ENCODE measurements around the gene DMWD. TPM values are rescaled to one million over a fixed set of nuclear protein-coding genes. Genes with fewer than 3 reads are reported as not detected.
A peak's percentile ranks its signal among the peaks of the same experiment; 100 is the strongest.

DMWD gene
- total RNA-seq, 2 donors from 2014 or later: 19.7 to 20.4 TPM

DNA sequence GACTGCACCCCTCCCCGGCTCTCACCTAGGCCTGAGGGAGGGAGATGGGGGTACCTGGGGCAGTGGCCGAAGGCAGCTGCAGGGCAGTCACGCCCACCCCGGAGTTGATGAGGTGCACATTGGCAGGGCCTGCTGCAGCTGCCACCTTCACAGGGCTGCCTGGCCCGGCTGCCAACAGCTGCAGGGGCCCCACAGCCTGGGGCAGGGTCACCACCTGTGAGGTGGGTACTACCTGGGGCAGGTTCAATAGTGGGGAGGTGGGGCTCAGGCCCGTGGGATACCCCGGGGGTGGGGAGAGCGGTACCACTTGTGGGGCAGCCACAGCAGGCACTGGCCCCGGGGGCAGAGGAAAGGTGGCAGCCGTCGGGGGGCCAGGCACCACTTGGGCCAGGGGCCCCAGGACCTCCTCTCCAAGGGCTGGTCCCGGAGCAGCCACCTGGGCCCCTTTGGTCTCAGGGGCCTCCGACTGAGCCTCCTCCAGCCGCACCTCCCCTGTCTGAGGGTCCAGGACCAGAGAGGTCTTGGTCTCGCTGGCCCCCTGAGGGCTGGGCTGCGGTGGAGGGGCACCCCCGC lies 26.3 kb downstream of the DMWD start:
- peak overlapping the region; percentile 93 to 98 (median 98) for H3K27ac ChIP-seq
- intact Hi-C loops (cut with DNase I): no loop called here
- ATAC-seq (no peak), DNase-seq (peak; percentile 69 to 86 (median 80))
- no peaks in the 10 kb centered on the region for H3K9me3 ChIP-seq
- H3K4me1 ChIP-seq: peaks cover 52% of the 10 kb centered on the region
- H3K4me3 ChIP-seq: peak overlapping the region in 1 of 2 donors; percentile 80
- no peaks in the 10 kb centered on the region for H3K27me3 ChIP-seq
- 18 to 33% methylated on average over 3 to 16 of the region's 17 CpGs for WGBS, 2 donors
- peak in 1 of 3 donors; percentile 57 for TF ChIP-seq POLR2A (IDR thresholded peaks at IDR 0.05)
- TF ChIP-seq, protein P1, sequence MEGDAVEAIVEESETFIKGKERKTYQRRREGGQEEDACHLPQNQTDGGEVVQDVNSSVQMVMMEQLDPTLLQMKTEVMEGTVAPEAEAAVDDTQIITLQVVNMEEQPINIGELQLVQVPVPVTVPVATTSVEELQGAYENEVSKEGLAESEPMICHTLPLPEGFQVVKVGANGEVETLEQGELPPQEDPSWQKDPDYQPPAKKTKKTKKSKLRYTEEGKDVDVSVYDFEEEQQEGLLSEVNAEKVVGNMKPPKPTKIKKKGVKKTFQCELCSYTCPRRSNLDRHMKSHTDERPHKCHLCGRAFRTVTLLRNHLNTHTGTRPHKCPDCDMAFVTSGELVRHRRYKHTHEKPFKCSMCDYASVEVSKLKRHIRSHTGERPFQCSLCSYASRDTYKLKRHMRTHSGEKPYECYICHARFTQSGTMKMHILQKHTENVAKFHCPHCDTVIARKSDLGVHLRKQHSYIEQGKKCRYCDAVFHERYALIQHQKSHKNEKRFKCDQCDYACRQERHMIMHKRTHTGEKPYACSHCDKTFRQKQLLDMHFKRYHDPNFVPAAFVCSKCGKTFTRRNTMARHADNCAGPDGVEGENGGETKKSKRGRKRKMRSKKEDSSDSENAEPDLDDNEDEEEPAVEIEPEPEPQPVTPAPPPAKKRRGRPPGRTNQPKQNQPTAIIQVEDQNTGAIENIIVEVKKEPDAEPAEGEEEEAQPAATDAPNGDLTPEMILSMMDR (IDR thresholded peaks at IDR 0.05): no peak
- H3K36me3 ChIP-seq (replicated peaks in 1 of 2; ENCODE audit: insufficient read depth in 1 of 2, low read depth in 2 of 2): no peaks in the 10 kb centered on the region

DNA sequence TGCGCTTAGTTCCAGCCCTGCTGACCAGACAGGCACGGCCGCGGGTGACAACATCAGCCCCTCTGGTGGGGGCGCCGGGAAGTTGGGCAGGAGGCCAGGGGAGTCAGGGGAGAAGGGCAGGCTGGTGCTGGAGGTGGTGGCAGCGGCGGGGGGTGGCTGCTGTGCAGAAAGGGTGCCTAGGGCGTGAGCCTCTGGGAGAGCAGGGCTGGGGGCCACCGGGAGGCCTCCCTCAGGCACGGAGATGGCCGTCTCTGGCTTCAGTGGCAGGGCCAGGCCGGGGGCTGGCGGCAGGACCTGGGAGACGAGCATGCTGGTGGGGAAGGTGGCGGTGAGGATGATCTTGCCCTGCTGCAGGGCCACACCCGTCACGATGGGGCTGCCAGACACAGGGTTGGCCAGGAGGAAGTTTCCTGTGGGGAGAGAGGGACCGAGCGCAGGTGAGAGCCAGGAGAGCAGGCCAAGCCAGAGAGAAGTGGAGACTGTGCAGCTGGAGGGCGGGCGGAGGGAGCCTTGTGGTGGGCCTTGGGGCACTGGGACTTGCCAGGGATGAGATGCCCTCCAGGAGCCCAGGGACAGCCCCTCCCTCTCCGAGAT lies 26.8 kb downstream of the DMWD start:
- DNase-seq (peak in 1 of 4 donors; percentile 56), ATAC-seq (no peak)
- TF ChIP-seq, protein P1 (IDR thresholded peaks at IDR 0.05): no peak
- TF ChIP-seq POLR2A (IDR thresholded peaks at IDR 0.05): no peak
- intact Hi-C loops (cut with DNase I): no loop called here
- Histone ChIP-seq H3K4me1 (peaks cover 47% of the 10 kb centered on the region), H3K9me3 (no peaks in the 10 kb centered on the region), H3K27ac (peak overlapping the region; percentile 93 to 98 (median 98)), H3K27me3 (no peaks in the 10 kb centered on the region), H3K4me3 (no peak overlapping the region), H3K36me3 (replicated peaks in 1 of 2; ENCODE audit: insufficient read depth in 1 of 2, low read depth in 2 of 2) (no peaks in the 10 kb centered on the region)
- 55% methylated on average over 17 to 23 of the region's 23 CpGs for WGBS, 2 donors

DNA sequence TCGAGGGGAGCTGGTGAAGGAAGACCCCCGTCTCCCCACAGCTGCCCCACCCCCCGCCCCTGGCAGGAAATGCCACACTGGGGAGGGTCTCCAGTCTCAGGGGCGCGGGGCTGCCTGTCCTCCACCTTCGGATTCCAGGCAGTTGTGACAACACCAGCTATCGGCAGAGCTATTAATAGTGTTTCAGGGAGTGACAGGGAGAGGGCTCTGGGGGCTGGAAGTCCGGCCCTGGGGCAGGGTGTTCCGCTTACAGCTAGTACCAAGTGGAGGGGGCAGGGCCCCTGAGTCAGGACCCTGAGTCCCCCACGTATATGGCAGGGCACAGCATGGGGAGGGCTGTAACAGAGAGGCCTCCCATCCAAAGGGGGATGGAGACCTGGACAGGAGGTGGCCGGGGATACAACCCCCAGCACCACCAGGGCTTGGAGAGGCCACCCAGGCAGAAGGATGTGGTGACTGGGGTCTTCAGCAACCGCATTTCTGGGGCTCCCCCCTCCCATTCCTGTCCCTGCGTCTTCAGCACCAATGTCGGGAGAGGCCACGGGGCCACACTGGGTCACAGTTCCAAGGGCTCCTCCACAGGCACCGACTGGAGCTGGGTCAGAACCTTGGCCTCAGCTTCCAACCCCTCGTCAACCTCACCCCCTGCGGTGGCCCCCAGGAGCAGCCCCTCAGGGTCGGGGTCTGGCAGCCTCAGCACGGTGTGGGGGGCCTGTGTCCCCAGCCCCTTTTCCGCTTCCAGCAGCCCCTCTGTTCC lies 27.5 kb downstream of the DMWD start:
- 48 to 49% methylated on average over 5 to 21 of the region's 21 CpGs for WGBS, 2 donors
- peak overlapping the region; percentile 93 to 98 (median 98) for H3K27ac ChIP-seq
- no peaks in the 10 kb centered on the region for H3K9me3 ChIP-seq
- peaks cover 40% of the 10 kb centered on the region for H3K4me1 ChIP-seq
- no peak for DNase-seq
- no peak for ATAC-seq
- no peaks in the 10 kb centered on the region for H3K36me3 ChIP-seq (replicated peaks in 1 of 2; ENCODE audit: insufficient read depth in 1 of 2, low read depth in 2 of 2)
- H3K4me3 ChIP-seq: no peak overlapping the region
- TF ChIP-seq, protein P1 (IDR thresholded peaks at IDR 0.05): no peak
- TF ChIP-seq POLR2A (IDR thresholded peaks at IDR 0.05): no peak
- no peaks in the 10 kb centered on the region for H3K27me3 ChIP-seq
- intact Hi-C loops (cut with DNase I): no loop called here

DNA sequence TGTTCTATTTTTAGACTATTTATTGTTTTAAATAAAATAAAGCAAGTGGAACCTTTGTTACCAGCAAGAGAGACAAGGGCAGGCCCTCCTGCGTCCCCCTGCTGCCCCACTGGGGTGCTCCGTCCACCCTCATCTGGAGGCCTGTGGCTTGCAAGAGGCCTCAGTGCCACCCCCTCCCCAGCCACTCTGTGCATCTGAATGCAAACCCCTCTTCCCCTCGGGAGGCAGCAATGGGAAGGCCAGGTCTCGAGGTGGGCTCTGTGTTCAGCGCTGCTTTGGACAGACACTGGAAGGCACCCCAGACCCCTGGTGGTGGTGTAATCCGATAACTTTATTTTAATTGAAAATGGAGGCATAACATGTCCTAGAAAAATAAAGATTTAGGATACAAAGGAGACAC lies 28.2 kb downstream of the DMWD start:
- H3K4me1 ChIP-seq: peaks cover 33% of the 10 kb centered on the region
- intact Hi-C loops (cut with DNase I): no loop called here

More for the DNA sequence above, 28.2 kb downstream of the DMWD start:
- ATAC-seq: no peak
- Histone ChIP-seq H3K27ac (no peak overlapping the region), H3K36me3 (replicated peaks in 1 of 2; ENCODE audit: insufficient read depth in 1 of 2, low read depth in 2 of 2) (no peaks in the 10 kb centered on the region), H3K27me3 (no peaks in the 10 kb centered on the region), H3K4me3 (no peak overlapping the region), H3K9me3 (no peaks in the 10 kb centered on the region)
- DNase-seq: no peak
- no peak for TF ChIP-seq POLR2A (IDR thresholded peaks at IDR 0.05)
- TF ChIP-seq, protein P1 (IDR thresholded peaks at IDR 0.05): no peak
- 61 to 68% methylated on average over 6 of the region's 6 CpGs for WGBS, 2 donors
